GM23248 (cell line): ENCODE measurements around the gene OR2L2. TPM values are rescaled to one million over a fixed set of nuclear protein-coding genes. Genes with fewer than 3 reads are reported as not detected.

Source experiments
- DNase-seq: peaks from one replicate; pipeline ENCODE4 v3.0.0-alpha.2; 2015
- H2AFZ ChIP-seq: fragments of 200-600 bp; sonication (generic); 2 replicates; pipeline ENCODE4 v1.6.1; 2016; ENCODE audit warnings: antibody characterized with exemption
- H3F3A ChIP-seq: fragments of 200-600 bp; sonication (generic); 2 replicates; pipeline ENCODE4 v1.6.1; 2016; ENCODE audit warnings: mild to moderate bottlenecking, antibody characterized with exemption, mixed run types; ENCODE audit not compliant: insufficient read depth
- H3K27ac ChIP-seq: fragments of 200-600 bp; sonication (generic); 2 replicates; pipeline ENCODE4 v1.5.1; 2016; ENCODE audit warnings: mild to moderate bottlenecking
- H3K27me3 ChIP-seq: fragments of 200-600 bp; sonication (generic); replicated peaks from 2 replicates; pipeline ENCODE4 v1.6.1; 2016; ENCODE audit warnings: mild to moderate bottlenecking; ENCODE audit not compliant: insufficient read depth
- H3K36me3 ChIP-seq: fragments of 200-600 bp; sonication (generic); 2 replicates; pipeline ENCODE4 v1.6.1; 2016; ENCODE audit warnings: low read depth, mild to moderate bottlenecking
- H3K4me1 ChIP-seq: fragments of 200-600 bp; sonication (generic); 2 replicates; pipeline ENCODE4 v1.6.1; 2016; ENCODE audit warnings: mild to moderate bottlenecking; ENCODE audit not compliant: insufficient read depth
- H3K4me2 ChIP-seq: fragments of 200-600 bp; sonication (generic); one replicate; pipeline ENCODE4 v1.6.1; 2016; ENCODE audit warnings: mild to moderate bottlenecking; ENCODE audit not compliant: unreplicated experiment
- H3K4me3 ChIP-seq: fragments of 200-600 bp; sonication (generic); 2 replicates; pipeline ENCODE4 v1.5.1; 2016; ENCODE audit warnings: mild to moderate bottlenecking
- H3K79me2 ChIP-seq: fragments of 200-600 bp; sonication (generic); 2 replicates; pipeline ENCODE4 v1.6.1; 2016; ENCODE audit warnings: mild to moderate bottlenecking; ENCODE audit not compliant: insufficient read depth
- H3K9ac ChIP-seq: fragments of 200-600 bp; sonication (generic); 2 replicates; pipeline ENCODE4 v1.6.1; 2016; ENCODE audit warnings: mild to moderate bottlenecking
- H3K9me2 ChIP-seq: fragments of 200-600 bp; sonication (generic); 2 replicates; pipeline ENCODE4 v1.6.1; 2016; ENCODE audit warnings: mixed run types, mild to moderate bottlenecking, moderate library complexity; ENCODE audit not compliant: insufficient read depth
- H3K9me3 ChIP-seq: fragments of 200-600 bp; sonication (generic); one replicate; pipeline ENCODE4 v1.6.1; 2017; ENCODE audit warnings: low read depth
- H4K20me1 ChIP-seq: fragments of 200-600 bp; sonication (generic); 2 replicates; pipeline ENCODE4 v1.6.0; 2016; ENCODE audit not compliant: insufficient read depth
- EZH2 ChIP-seq: fragments of 200-600 bp; sonication (generic); IDR thresholded peaks from 2 replicates; pipeline ENCODE4 v1.6.1; 2018; ENCODE audit warnings: antibody characterized with exemption, mild to moderate bottlenecking; ENCODE audit not compliant: insufficient read depth, poor library complexity, severe bottlenecking
- EZH2phosphoT487 ChIP-seq: fragments of 200-600 bp; sonication (generic); IDR thresholded peaks from 2 replicates; pipeline ENCODE4 v1.6.1; 2018; ENCODE audit warnings: antibody characterized with exemption, moderate library complexity, mild to moderate bottlenecking, low read depth; ENCODE audit not compliant: insufficient read depth
- WGBS, 2 experiments: methylation state at CpG; one replicate each; pipeline ENCODE4 v1.1.6; 2015 to 2017; ENCODE audit warnings: low lambda C conversion rate in 2 of 2, low coverage in 1 of 2; ENCODE audit errors: missing lambda C conversion rate in 2 of 2; 5-methylcytosine and 5-hydroxymethylcytosine counted together
- in situ Hi-C: fragments of 300-500 bp; cut with MboI; formaldehyde crosslinking; loops from 2 replicates; pipeline ENCODE4 v1.15.0; 2020
- polyA plus RNA-seq: library from polyadenylated mRNA; unstranded; fragments of >200 nt; fragmentation: Nextera tagmentation; extraction: Ambion mirVana; gene quantifications from 2 replicates; pipeline ENCODE4 v1.2.1, GENCODE V29; 2016
- total RNA-seq: library from RNA; depleted of rRNA; stranded (reverse); fragments of >200 nt; shearing (Covaris generic); gene quantifications from 2 replicates; pipeline ENCODE4 v1.2.3, GENCODE V29; 2014

OR2L2 gene
- total and polyA plus RNA-seq, 2 experiments from 2014 or later = not detected

DNA sequence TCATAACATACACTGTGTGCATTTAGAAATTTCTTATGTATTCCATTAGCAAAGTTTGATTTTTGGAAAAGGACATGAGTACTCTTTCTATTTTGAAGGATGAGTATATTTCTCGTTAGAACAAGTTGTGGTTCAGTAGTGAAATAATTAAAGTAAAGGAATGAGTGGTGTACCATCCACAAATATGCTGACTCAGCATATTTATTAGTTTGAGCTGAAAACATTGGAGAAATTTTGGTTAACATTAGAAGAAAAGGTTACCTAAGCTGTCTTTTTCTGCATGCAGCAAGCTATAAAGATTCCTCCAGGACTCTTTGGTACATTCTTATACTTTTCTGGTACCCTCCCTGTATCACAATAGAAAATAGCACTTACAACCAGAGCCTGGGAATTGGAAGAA lies 22.1 kb upstream of the OR2L2 start:
- no peaks in the 10 kb centered on the region for H3K27me3 ChIP-seq
- H3K4me1 ChIP-seq = no peaks in the 10 kb centered on the region
- WGBS, 2 experiments = 0 to 2% methylated on average over 1 of the region's 1 CpG
- H3K79me2 ChIP-seq = no peaks in the 10 kb centered on the region
- H3K36me3 ChIP-seq = no peaks in the 10 kb centered on the region
- no peaks in the 10 kb centered on the region for H3K9me3 ChIP-seq
- in situ Hi-C loops = no loop called here
- no peaks in the 10 kb centered on the region for H3K9me2 ChIP-seq
- no peaks in the 10 kb centered on the region for H3F3A ChIP-seq
- H2AFZ ChIP-seq = no peak overlapping the region
- H4K20me1 ChIP-seq = no peaks in the 10 kb centered on the region
- H3K9ac ChIP-seq = no peak overlapping the region
- TF ChIP-seq EZH2 = no peak
- no peak for TF ChIP-seq EZH2phosphoT487
- no peak for DNase-seq
- H3K4me3 ChIP-seq = no peak overlapping the region
- no peak overlapping the region for H3K27ac ChIP-seq
- no peak overlapping the region for H3K4me2 ChIP-seq

DNA sequence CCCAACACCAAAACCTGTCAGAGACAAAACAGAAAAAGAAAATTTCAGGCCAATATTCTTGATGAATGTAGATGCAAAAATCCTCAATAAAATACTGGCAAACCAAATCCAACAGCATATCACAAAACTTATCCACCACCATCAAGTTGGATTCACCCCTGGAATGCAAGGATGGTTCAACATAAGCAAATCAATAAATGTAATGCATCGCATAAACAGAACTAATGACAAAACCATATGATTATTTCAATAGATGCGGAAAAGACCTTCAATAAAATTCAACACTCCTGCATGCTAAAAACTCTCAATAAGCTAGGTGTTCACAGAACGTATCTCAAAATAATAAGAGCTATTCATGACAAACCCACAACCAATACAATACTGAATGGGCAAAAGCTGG lies 20.2 kb upstream of the OR2L2 start:
- no peak overlapping the region for H2AFZ ChIP-seq
- H3F3A ChIP-seq = no peaks in the 10 kb centered on the region
- H3K79me2 ChIP-seq = no peaks in the 10 kb centered on the region
- no peaks in the 10 kb centered on the region for H3K36me3 ChIP-seq
- no peak overlapping the region for H3K9ac ChIP-seq
- H3K4me2 ChIP-seq = no peak overlapping the region
- H4K20me1 ChIP-seq = no peaks in the 10 kb centered on the region
- H3K27me3 ChIP-seq = no peaks in the 10 kb centered on the region
- no peak for TF ChIP-seq EZH2phosphoT487
- no peak for TF ChIP-seq EZH2
- in situ Hi-C loops = no loop called here
- no peaks in the 10 kb centered on the region for H3K9me3 ChIP-seq
- H3K4me3 ChIP-seq = no peak overlapping the region
- H3K4me1 ChIP-seq = no peaks in the 10 kb centered on the region
- peak; percentile 5 for DNase-seq
- no peak overlapping the region for H3K27ac ChIP-seq
- 37 to 44% methylated on average over 3 of the region's 3 CpGs for WGBS, 2 experiments
- no peaks in the 10 kb centered on the region for H3K9me2 ChIP-seq

- TF ChIP-seq EZH2phosphoT487 (no peak), EZH2 (no peak)
- Histone ChIP-seq H3K9ac (no peak within 1 kb of the TSS), H3K9me3 (no peaks in the 10 kb centered on the region), H3K9me2 (no peaks in the 10 kb centered on the region), H3K4me3 (no peak within 1 kb of the TSS), H3K27me3 (no peaks in the 10 kb centered on the region), H2AFZ (no peak within 1 kb of the TSS), H3K36me3 (no peaks in the 10 kb centered on the region), H3K4me2 (no peak within 1 kb of the TSS), H3K4me1 (no peaks in the 10 kb centered on the region), H4K20me1 (no peaks in the 10 kb centered on the region), H3F3A (no peaks in the 10 kb centered on the region), H3K79me2 (no peaks in the 10 kb centered on the region), H3K27ac (no peak within 1 kb of the TSS)
- in situ Hi-C loops = no loop called here
- 44 to 47% methylated on average over 2 of the region's 2 CpGs for WGBS, 2 experiments
- DNase-seq = no peak
Observed at GRCh38 chr1:248013229-248013710, 16.6 kb upstream of the OR2L2 start, which contains the start of gene OR2L5. Gene OR2L5 (plus strand): TSS chr1:248013660. CDS start chr1:248021948, 8,288 bp downstream.

- no peaks in the 10 kb centered on the region for H3K79me2 ChIP-seq
- no peaks in the 10 kb centered on the region for H4K20me1 ChIP-seq
- no peaks in the 10 kb centered on the region for H3K9me2 ChIP-seq
- no peak overlapping the region for H3K4me3 ChIP-seq
- in situ Hi-C loops = no loop called here
- no peaks in the 10 kb centered on the region for H3K4me1 ChIP-seq
- no peaks in the 10 kb centered on the region for H3F3A ChIP-seq
- no peak overlapping the region for H3K27ac ChIP-seq
- DNase-seq = no peak
- H3K27me3 ChIP-seq = no peaks in the 10 kb centered on the region
- 11 to 22% methylated on average over 1 of the region's 1 CpG for WGBS, 2 experiments
- H3K9me3 ChIP-seq = no peaks in the 10 kb centered on the region
- no peak overlapping the region for H3K4me2 ChIP-seq
- H3K36me3 ChIP-seq = no peaks in the 10 kb centered on the region
- H3K9ac ChIP-seq = no peak overlapping the region
- TF ChIP-seq EZH2 = no peak
- TF ChIP-seq EZH2phosphoT487 = no peak
- H2AFZ ChIP-seq = no peak overlapping the region
Observed at GRCh38 chr1:248015803-248016202, 14.1 kb upstream of the OR2L2 start.

- H3K27me3 ChIP-seq = no peaks in the 10 kb centered on the region
- no peak overlapping the region for H3K9ac ChIP-seq
- WGBS, 2 experiments = 29 to 30% methylated on average over 5 of the region's 5 CpGs
- in situ Hi-C loops = no loop called here
- DNase-seq = no peak
- no peak overlapping the region for H2AFZ ChIP-seq
- H3K4me2 ChIP-seq = no peak overlapping the region
- TF ChIP-seq EZH2phosphoT487 (no peak), EZH2 (no peak)
- no peaks in the 10 kb centered on the region for H3K9me3 ChIP-seq
- H3K27ac ChIP-seq = no peak overlapping the region
- no peaks in the 10 kb centered on the region for H3K4me1 ChIP-seq
- no peaks in the 10 kb centered on the region for H3K9me2 ChIP-seq
- H3K36me3 ChIP-seq = no peaks in the 10 kb centered on the region
- H3K79me2 ChIP-seq = no peaks in the 10 kb centered on the region
- H3F3A ChIP-seq = no peaks in the 10 kb centered on the region
- no peaks in the 10 kb centered on the region for H4K20me1 ChIP-seq
- H3K4me3 ChIP-seq = no peak overlapping the region
Observed at GRCh38 chr1:248045209-248045608, 15.3 kb downstream of the OR2L2 start.
